Thymus (tissue), 11 donors: Measurements from ENCODE around the gene DLL1. TPM values are rescaled to one million over a fixed set of nuclear protein-coding genes. Genes with fewer than 3 reads are reported as not detected.

Source experiments
- DNase-seq, 9 donors: peaks; one replicate each; pipeline ENCODE4 v3.0.0-alpha.2; 2013; ENCODE audit warnings: low spot score in 9 of 9, low read depth in 6 of 9, missing footprints in 1 of 9
- H3K27ac ChIP-seq, 2 donors: one replicate each; pipeline ENCODE4 v1.5.1; 2013; ENCODE audit warnings: control low read depth in 1 of 2, low read depth in 1 of 2, low read length in 1 of 2, mild to moderate bottlenecking in 1 of 2, moderate library complexity in 1 of 2
- H3K27me3 ChIP-seq, 2 donors: one replicate each; pipeline ENCODE4 v1.5.1; 2013; ENCODE audit warnings: low read length in 1 of 2; ENCODE audit not compliant: control insufficient read depth in 2 of 2, insufficient read depth in 1 of 2
- H3K36me3 ChIP-seq, 2 donors: one replicate each; pipeline ENCODE4 v1.5.1; 2013; ENCODE audit warnings: low read length in 1 of 2, mild to moderate bottlenecking in 1 of 2, moderate library complexity in 1 of 2; ENCODE audit not compliant: control insufficient read depth in 2 of 2, insufficient read depth in 2 of 2
- H3K4me1 ChIP-seq, 2 donors: one replicate each; pipeline ENCODE4 v1.5.1; 2013; ENCODE audit warnings: low read length in 2 of 2; ENCODE audit not compliant: control insufficient read depth in 2 of 2, insufficient read depth in 2 of 2
- H3K4me3 ChIP-seq, 2 donors: one replicate each; pipeline ENCODE4 v1.5.1; 2013; ENCODE audit warnings: low read length in 2 of 2, control low read depth in 1 of 2, mild to moderate bottlenecking in 1 of 2
- H3K9me3 ChIP-seq, 2 donors: one replicate each; pipeline ENCODE4 v1.5.1; 2013; ENCODE audit warnings: low read length in 1 of 2, mild to moderate bottlenecking in 1 of 2; ENCODE audit not compliant: control insufficient read depth in 2 of 2, insufficient read depth in 1 of 2
- WGBS: extraction: QIAGEN DNeasy Blood & Tissue Kit; methylation state at CpG from one replicate; pipeline ENCODE4 v1.1.7; 2013; 5-methylcytosine and 5-hydroxymethylcytosine counted together
- polyA plus RNA-seq: library from polyadenylated mRNA; stranded (reverse); fragments of 200-250 nt; gene quantifications from one replicate; pipeline ENCODE4 v1.2.3, GENCODE V29; 2013
- total RNA-seq: library from RNA; stranded (reverse); fragments of 120-200 nt; gene quantifications from one replicate; pipeline ENCODE4 v1.2.4, GENCODE V29; 2013
- donor health status: healthy.

Gene DLL1
- total and polyA plus RNA-seq, 2 donors, result 1.6 to 5.7 TPM

DNA sequence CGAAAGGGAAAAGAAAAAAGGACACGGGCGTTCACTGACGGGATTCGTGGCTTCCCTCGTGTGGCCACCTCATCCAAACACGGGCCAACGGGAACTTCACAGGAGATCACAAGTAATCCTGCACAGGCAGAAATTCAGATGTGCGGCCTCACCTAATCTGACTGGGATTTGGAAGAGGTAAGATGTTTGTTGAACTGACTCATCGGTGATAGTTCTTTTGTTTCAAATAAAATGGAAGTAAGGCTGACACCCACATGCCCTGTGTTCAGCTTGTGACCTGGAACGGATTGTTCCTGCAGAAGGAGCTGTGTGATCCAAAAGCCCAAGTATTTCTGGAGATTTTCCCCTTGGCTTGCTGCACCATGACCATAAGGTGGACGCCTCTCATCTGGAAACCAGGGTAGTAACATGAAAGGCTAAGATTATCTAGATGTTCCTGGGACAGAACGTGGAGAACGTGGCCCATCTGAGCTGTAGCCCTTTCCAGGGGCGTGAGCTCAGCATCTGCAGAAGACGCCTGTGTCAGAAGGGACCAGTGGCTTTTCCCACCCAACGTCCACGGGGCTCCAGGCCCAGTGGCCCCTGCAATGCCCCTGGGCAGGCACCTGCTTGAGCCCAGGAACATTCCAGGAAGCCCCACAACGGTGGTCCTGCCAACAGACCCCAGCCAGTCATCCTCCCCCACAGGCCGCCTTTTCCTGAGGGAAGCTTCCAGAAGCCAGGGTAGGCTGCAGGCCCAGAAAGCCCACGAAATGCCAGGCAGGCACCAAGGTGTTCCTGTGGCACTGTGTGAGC, 39.7 kb downstream of the DLL1 start:
- Histone ChIP-seq H3K27me3 (peaks cover 0 to 8% of the 10 kb centered on the region in 2 donors), H3K27ac (no peak overlapping the region), H3K4me1 (no peaks in the 10 kb centered on the region), H3K36me3 (no peaks in the 10 kb centered on the region), H3K4me3 (no peak overlapping the region), H3K9me3 (no peaks in the 10 kb centered on the region)
- DNase-seq, result no peak
- WGBS, result 94% methylated on average over 21 of the region's 21 CpGs

- H3K27ac ChIP-seq, result no peak overlapping the region
- H3K9me3 ChIP-seq, result no peaks in the 10 kb centered on the region
- no peaks in the 10 kb centered on the region for H3K4me1 ChIP-seq
- no peak overlapping the region for H3K4me3 ChIP-seq
- no peak for DNase-seq
- H3K36me3 ChIP-seq, result no peaks in the 10 kb centered on the region
- WGBS, result 69% methylated on average over 11 of the region's 11 CpGs
- peaks cover 0 to 8% of the 10 kb centered on the region in 2 donors for H3K27me3 ChIP-seq
Measured at GRCh38 chr6:170250455-170250854, 40.4 kb downstream of the DLL1 start.

GRCh38 chr6:170249817-170250216, 41.1 kb downstream of the DLL1 start:
- H3K4me1 ChIP-seq, result no peaks in the 10 kb centered on the region
- WGBS, result 97% methylated on average over 15 of the region's 15 CpGs
- H3K9me3 ChIP-seq, result no peaks in the 10 kb centered on the region
- DNase-seq, result no peak
- no peak overlapping the region for H3K27ac ChIP-seq
- H3K36me3 ChIP-seq, result no peaks in the 10 kb centered on the region
- no peak overlapping the region for H3K4me3 ChIP-seq
- peaks cover 0 to 8% of the 10 kb centered on the region in 2 donors for H3K27me3 ChIP-seq

DNA sequence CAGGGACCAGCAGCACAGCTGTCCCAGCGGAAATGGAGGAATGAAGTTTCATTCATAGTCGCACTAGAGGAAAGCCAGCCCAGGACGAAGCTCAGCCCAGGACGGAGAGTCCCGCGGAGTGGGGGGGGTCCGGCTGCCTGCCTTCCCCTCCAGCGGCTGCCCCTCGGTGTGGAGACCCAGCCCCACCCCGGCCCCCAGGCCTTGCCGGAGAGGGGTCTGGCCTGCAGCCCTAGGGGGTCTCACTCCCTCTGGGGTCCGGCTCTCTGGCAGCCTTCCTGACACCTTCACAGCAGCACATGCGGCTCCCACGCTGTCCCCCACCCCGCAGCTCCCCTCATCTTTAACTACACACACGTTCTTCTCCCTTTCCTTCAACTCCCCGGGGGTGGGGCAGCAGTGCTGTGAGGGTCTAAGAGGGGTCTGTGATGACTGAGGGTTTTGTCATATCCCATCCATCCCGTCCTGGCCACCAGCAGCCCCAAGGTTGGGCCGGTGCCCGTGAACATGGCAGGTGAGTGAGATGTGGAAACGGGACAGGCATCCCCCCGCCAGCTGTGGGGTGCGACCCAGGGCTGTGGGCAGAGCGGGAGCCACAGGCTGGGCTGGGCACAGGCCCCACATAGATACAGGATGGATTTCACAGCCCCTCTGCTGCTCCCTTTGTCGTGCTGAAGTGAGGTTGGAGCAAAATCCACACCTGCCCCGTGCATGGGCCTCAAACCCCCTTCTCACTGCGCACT, 41.8 kb downstream of the DLL1 start:
- no peaks in the 10 kb centered on the region for H3K4me1 ChIP-seq
- H3K27me3 ChIP-seq, result peaks cover 0 to 7% of the 10 kb centered on the region in 2 donors
- WGBS, result 92% methylated on average over 27 of the region's 27 CpGs
- H3K9me3 ChIP-seq, result no peaks in the 10 kb centered on the region
- H3K36me3 ChIP-seq, result no peaks in the 10 kb centered on the region
- H3K4me3 ChIP-seq, result no peak overlapping the region
- no peak for DNase-seq
- no peak overlapping the region for H3K27ac ChIP-seq

GRCh38 chr6:170248111-170248805, 42.6 kb downstream of the DLL1 start:
- H3K4me3 ChIP-seq, result no peak overlapping the region
- H3K9me3 ChIP-seq, result no peaks in the 10 kb centered on the region
- no peaks in the 10 kb centered on the region for H3K4me1 ChIP-seq
- WGBS, result 86% methylated on average over 34 of the region's 34 CpGs
- DNase-seq, result no peak
- no peak overlapping the region for H3K27ac ChIP-seq
- H3K36me3 ChIP-seq, result no peaks in the 10 kb centered on the region
- peaks cover 0 to 10% of the 10 kb centered on the region in 2 donors for H3K27me3 ChIP-seq

- no peak overlapping the region for H3K4me3 ChIP-seq
- no peaks in the 10 kb centered on the region for H3K36me3 ChIP-seq
- H3K27me3 ChIP-seq, result peaks cover 0 to 10% of the 10 kb centered on the region in 2 donors
- no peak for DNase-seq
- no peaks in the 10 kb centered on the region for H3K4me1 ChIP-seq
- 88% methylated on average over 22 of the region's 22 CpGs for whole genome bisulfite sequencing
- no peak overlapping the region for H3K27ac ChIP-seq
- H3K9me3 ChIP-seq, result no peaks in the 10 kb centered on the region
Measured at GRCh38 chr6:170247178-170247701, 43.6 kb downstream of the DLL1 start.

- Histone ChIP-seq H3K9me3 (no peaks in the 10 kb centered on the region), H3K27ac (no peak overlapping the region), H3K36me3 (no peaks in the 10 kb centered on the region), H3K27me3 (peaks cover 0 to 10% of the 10 kb centered on the region in 2 donors), H3K4me1 (no peaks in the 10 kb centered on the region), H3K4me3 (no peak overlapping the region)
- WGBS, result 93% methylated on average over 23 of the region's 23 CpGs
- no peak for DNase-seq
Measured at GRCh38 chr6:170245475-170245992, 45.3 kb downstream of the DLL1 start.

GRCh38 chr6:170244721-170245474, 46.0 kb downstream of the DLL1 start:
- DNase-seq, result no peak
- Histone ChIP-seq H3K4me3 (no peak overlapping the region), H3K9me3 (no peaks in the 10 kb centered on the region), H3K36me3 (no peaks in the 10 kb centered on the region), H3K27me3 (peaks cover 0 to 10% of the 10 kb centered on the region in 2 donors), H3K4me1 (no peaks in the 10 kb centered on the region), H3K27ac (no peak overlapping the region)
- WGBS, result 75% methylated on average over 26 of the region's 26 CpGs
